Measurements from ENCODE around the gene RASSF3. TPM values are rescaled to one million over a fixed set of nuclear protein-coding genes. Genes with fewer than 3 reads are reported as not detected.

RASSF3 gene
- total and polyA plus RNA-seq, 9 donors: 18.2 to 64.5 (median 33.3) TPM

GRCh38 chr12:64716839-64717455, 106.7 kb downstream of the RASSF3 start:
- Histone ChIP-seq H3K27ac (no peak overlapping the region), H3K9me3 (no peaks in the 10 kb centered on the region), H3K36me3 (no peaks in the 10 kb centered on the region), H3K4me3 (no peak overlapping the region), H3K4me1 (ENCODE audit: insufficient read depth) (no peaks in the 10 kb centered on the region), H3K27me3 (no peaks in the 10 kb centered on the region)
- 93 to 95% (median 94%) methylated on average over 6 of the region's 6 CpGs for whole genome bisulfite sequencing, 3 donors
- TF ChIP-seq, protein P1, sequence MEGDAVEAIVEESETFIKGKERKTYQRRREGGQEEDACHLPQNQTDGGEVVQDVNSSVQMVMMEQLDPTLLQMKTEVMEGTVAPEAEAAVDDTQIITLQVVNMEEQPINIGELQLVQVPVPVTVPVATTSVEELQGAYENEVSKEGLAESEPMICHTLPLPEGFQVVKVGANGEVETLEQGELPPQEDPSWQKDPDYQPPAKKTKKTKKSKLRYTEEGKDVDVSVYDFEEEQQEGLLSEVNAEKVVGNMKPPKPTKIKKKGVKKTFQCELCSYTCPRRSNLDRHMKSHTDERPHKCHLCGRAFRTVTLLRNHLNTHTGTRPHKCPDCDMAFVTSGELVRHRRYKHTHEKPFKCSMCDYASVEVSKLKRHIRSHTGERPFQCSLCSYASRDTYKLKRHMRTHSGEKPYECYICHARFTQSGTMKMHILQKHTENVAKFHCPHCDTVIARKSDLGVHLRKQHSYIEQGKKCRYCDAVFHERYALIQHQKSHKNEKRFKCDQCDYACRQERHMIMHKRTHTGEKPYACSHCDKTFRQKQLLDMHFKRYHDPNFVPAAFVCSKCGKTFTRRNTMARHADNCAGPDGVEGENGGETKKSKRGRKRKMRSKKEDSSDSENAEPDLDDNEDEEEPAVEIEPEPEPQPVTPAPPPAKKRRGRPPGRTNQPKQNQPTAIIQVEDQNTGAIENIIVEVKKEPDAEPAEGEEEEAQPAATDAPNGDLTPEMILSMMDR (IDR thresholded peaks at IDR 0.05): no peak
- no peak for TF ChIP-seq EP300 (IDR thresholded peaks at IDR 0.05)
- TF ChIP-seq POLR2A (IDR thresholded peaks at IDR 0.05): no peak
- intact Hi-C loops (cut with DNase I): no loop called here
- DNase-seq: no peak

GRCh38 chr12:64718649-64719048, 108.4 kb downstream of the RASSF3 start:
- TF ChIP-seq POLR2A (IDR thresholded peaks at IDR 0.05): no peak
- TF ChIP-seq EP300 (IDR thresholded peaks at IDR 0.05): no peak
- TF ChIP-seq, protein P1 (IDR thresholded peaks at IDR 0.05): no peak
- Histone ChIP-seq H3K27ac (no peak overlapping the region), H3K4me1 (ENCODE audit: insufficient read depth) (no peaks in the 10 kb centered on the region), H3K9me3 (no peaks in the 10 kb centered on the region), H3K27me3 (no peaks in the 10 kb centered on the region), H3K36me3 (no peaks in the 10 kb centered on the region), H3K4me3 (no peak overlapping the region)
- WGBS, 3 donors: 63 to 76% (median 70%) methylated on average over 1 of the region's 1 CpG
- no peak for DNase-seq
- intact Hi-C loops (cut with DNase I): no loop called here

DNA sequence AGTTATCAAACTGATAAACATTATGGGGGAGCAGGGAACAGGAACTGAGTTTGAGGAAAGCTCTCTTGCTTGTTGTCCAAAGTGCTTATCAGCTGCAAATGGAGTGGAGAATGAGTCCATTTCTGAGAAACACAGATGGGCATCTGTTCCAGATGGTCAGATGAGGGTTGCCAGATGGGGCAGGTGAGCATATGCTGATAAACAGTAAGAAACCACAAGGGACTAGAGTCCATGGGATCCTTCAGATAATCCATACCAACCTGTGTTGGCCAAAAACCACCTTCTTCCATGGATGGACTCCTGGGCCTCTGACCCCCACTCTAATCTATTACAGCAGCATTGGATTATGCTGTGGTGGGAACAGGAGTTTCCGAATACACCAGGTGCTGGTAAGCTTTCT, 110.6 kb downstream of the RASSF3 start:
- intact Hi-C loops (cut with DNase I): no loop called here
- Histone ChIP-seq H3K27ac (no peak overlapping the region), H3K4me1 (ENCODE audit: insufficient read depth) (no peaks in the 10 kb centered on the region), H3K4me3 (no peak overlapping the region), H3K9me3 (no peaks in the 10 kb centered on the region), H3K36me3 (no peaks in the 10 kb centered on the region), H3K27me3 (no peaks in the 10 kb centered on the region)
- DNase-seq: no peak
- no peak for TF ChIP-seq EP300 (IDR thresholded peaks at IDR 0.05)
- TF ChIP-seq, protein P1 (IDR thresholded peaks at IDR 0.05): no peak
- WGBS, 3 donors: 98 to 100% (median 100%) methylated on average over 1 of the region's 1 CpG

GRCh38 chr12:64722835-64723234, 112.5 kb downstream of the RASSF3 start:
- no peaks in the 10 kb centered on the region for H3K27me3 ChIP-seq
- H3K36me3 ChIP-seq: no peaks in the 10 kb centered on the region
- no peaks in the 10 kb centered on the region for H3K9me3 ChIP-seq
- no peaks in the 10 kb centered on the region for H3K4me1 ChIP-seq (ENCODE audit: insufficient read depth)
- DNase-seq: no peak
- WGBS, 3 donors: 87 to 93% (median 92%) methylated on average over 4 of the region's 4 CpGs
- TF ChIP-seq, protein P1 (IDR thresholded peaks at IDR 0.05): no peak
- no peak overlapping the region for H3K27ac ChIP-seq
- intact Hi-C loops (cut with DNase I): no loop called here
- H3K4me3 ChIP-seq: no peak overlapping the region
